HepG2 (cell line): Measurements from ENCODE around the gene CXCL17. TPM values are rescaled to one million over a fixed set of nuclear protein-coding genes. Genes with fewer than 3 reads are reported as not detected.

Experiments
- ATAC-seq: fragments of 200-7000 bp; cut with Tn5 transposase; 3 replicates; pipeline ENCODE4 v1.9.1; 2020; ENCODE audit warnings: mild to moderate bottlenecking, moderate library complexity
- BruUV-seq: library from RNA; stranded (reverse); fragments of 400-500 nt; replicated peaks from 2 replicates; lab custom pipeline; 2021; lab: Mats Ljungman, UMichigan
- CTCF ChIA-PET: fragments of 300-600 bp; formaldehyde crosslinking; extraction: SDS; loops from one replicate; lab custom pipeline; 2021; ENCODE audit warnings: low total read pairs, inconsistent platforms, low intra/inter-chr PET ratio; lab: Yijun Ruan, JAX
- POLR2A ChIA-PET: fragments of 350-600 bp; sonication (Branson Sonifier 250); formaldehyde crosslinking; loops from one replicate; lab custom pipeline; 2020; ENCODE audit warnings: antibody characterized with exemption, inconsistent platforms; lab: Yijun Ruan, JAX
- DNase-seq: peaks from one replicate; pipeline ENCODE4 v3.0.0-alpha.2; 2015; ENCODE audit warnings: low spot score
- FAIRE-seq: peaks from 3 replicates; lab custom pipeline; 2011; peaks lifted over from hg19 to GRCh38; lab: Jason Lieb, UNC
- H2AFZ ChIP-seq: one replicate; pipeline ENCODE4 v1.6.1; 2011; ENCODE audit warnings: low read length, inconsistent platforms
- H3K27ac ChIP-seq: fragments of 300-600 bp; 3 replicates; pipeline ENCODE4 v1.8.0; 2011; ENCODE audit warnings: mixed run types, mild to moderate bottlenecking, mixed read lengths, low read length, inconsistent platforms; ENCODE audit not compliant: insufficient read depth; ENCODE audit errors: extremely low read length
- H3K27me3 ChIP-seq, 2 experiments: fragments of 200-600 bp in 1 of 2; 2 replicates in 1 of 2; 3 replicates in 1 of 2; pipeline versions ENCODE4 v1.6.0 to v1.8.0; 2011; ENCODE audit warnings: low read length in 2 of 2, mild to moderate bottlenecking in 2 of 2, moderate library complexity in 2 of 2, inconsistent platforms in 1 of 2; ENCODE audit not compliant: insufficient read depth in 2 of 2, control insufficient read depth in 1 of 2
- H3K36me3 ChIP-seq, 2 experiments: fragments of 200-600 bp in 1 of 2; replicated peaks in 1 of 2; 2 replicates in 1 of 2; 3 replicates in 1 of 2; pipeline versions ENCODE4 v1.5.1 to v1.8.0; 2011; ENCODE audit warnings: low read length in 2 of 2, inconsistent platforms in 1 of 2; ENCODE audit not compliant: insufficient read depth in 2 of 2, control insufficient read depth in 1 of 2
- H3K4me1 ChIP-seq: 2 replicates; pipeline ENCODE4 v1.5.1; 2012; ENCODE audit warnings: low read length, inconsistent platforms; ENCODE audit not compliant: insufficient read depth
- H3K4me2 ChIP-seq: 2 replicates; pipeline ENCODE4 v1.6.0; 2011; ENCODE audit warnings: low read depth, low read length, inconsistent platforms
- H3K4me3 ChIP-seq, 3 experiments: fragments of 200-600 bp in 1 of 3; sonication (generic), shearing (Covaris generic) in 1 of 3; replicated peaks in 1 of 3; 2 replicates each; pipeline ENCODE4 v1.5.1; 2011 to 2016; ENCODE audit warnings: low read length in 3 of 3, inconsistent platforms in 2 of 3, low read depth in 2 of 3, mild to moderate bottlenecking in 2 of 3, control low read depth in 1 of 3, mixed read lengths in 1 of 3; ENCODE audit not compliant: insufficient read depth in 1 of 3
- H3K79me2 ChIP-seq: one replicate; pipeline ENCODE4 v1.6.1; 2011; ENCODE audit warnings: low read length, inconsistent platforms; ENCODE audit not compliant: insufficient read depth
- H3K9ac ChIP-seq: 2 replicates; pipeline ENCODE4 v1.6.0; 2011; ENCODE audit warnings: mild to moderate bottlenecking, low read depth, low read length, inconsistent platforms; ENCODE audit not compliant: insufficient read depth
- H3K9me3 ChIP-seq: 2 replicates; pipeline ENCODE4 v1.5.1; 2012; ENCODE audit warnings: mild to moderate bottlenecking, low read length
- H4K20me1 ChIP-seq: 2 replicates; pipeline ENCODE4 v1.6.0; 2011; ENCODE audit warnings: inconsistent platforms, mild to moderate bottlenecking, low read length, moderate library complexity; ENCODE audit not compliant: insufficient read depth
- CREB1 ChIP-seq, 2 experiments: fragments of 450-650 bp in 1 of 2; IDR thresholded peaks; 2 replicates each; pipeline ENCODE4 v1.6.1; 2016 to 2017; ENCODE audit warnings: control low read depth in 1 of 2, mild to moderate bottlenecking in 1 of 2, missing compliant biosample characterization in 1 of 2, missing genetic modification characterization in 1 of 2
- ELF4 ChIP-seq: sonication (generic); formaldehyde crosslinking; IDR thresholded peaks from 2 replicates; pipeline ENCODE4 v1.5.0; 2020; ENCODE audit warnings: missing genetic modification reagents, mild to moderate bottlenecking, moderate library complexity, borderline replicate concordance
- FIP1L1 ChIP-seq: fragments of 200-400 bp; formaldehyde crosslinking; IDR thresholded peaks from 2 replicates; pipeline ENCODE4 v1.6.1; 2018; ENCODE audit warnings: low read depth, mild to moderate bottlenecking, low read length, moderate library complexity, borderline replicate concordance; ENCODE audit not compliant: insufficient read depth
- KLF12 ChIP-seq: sonication (generic); formaldehyde crosslinking; IDR thresholded peaks from 2 replicates; pipeline ENCODE4 v1.4.0; 2020; ENCODE audit warnings: missing genetic modification reagents, borderline replicate concordance
- KLF13 ChIP-seq: sonication (generic); formaldehyde crosslinking; IDR thresholded peaks from 2 replicates; pipeline ENCODE4 v1.4.0; 2020; ENCODE audit warnings: mild to moderate bottlenecking, missing genetic modification reagents
- MAZ ChIP-seq, 2 experiments: sonication (generic) in 1 of 2; formaldehyde crosslinking in 1 of 2; IDR thresholded peaks; 2 replicates each; pipeline versions ENCODE4 v1.5.0 to v1.6.1; 2012 to 2020; ENCODE audit warnings: low read depth in 2 of 2, mild to moderate bottlenecking in 2 of 2, borderline replicate concordance in 1 of 2, improper control_type of control experiment in 1 of 2, low read length in 1 of 2, missing genetic modification reagents in 1 of 2, moderate library complexity in 1 of 2
- MXD1 ChIP-seq: sonication (generic); formaldehyde crosslinking; IDR thresholded peaks from 2 replicates; pipeline ENCODE4 v1.4.0; 2020; ENCODE audit warnings: mild to moderate bottlenecking, missing genetic modification reagents
- NBN ChIP-seq: fragments of 450-650 bp; conservative IDR thresholded peaks from 2 replicates; pipeline ENCODE4 v1.6.1; 2017
- REXO4 ChIP-seq: sonication (generic); formaldehyde crosslinking; IDR thresholded peaks from 2 replicates; pipeline ENCODE4 v1.8.0; 2022; ENCODE audit warnings: missing genetic modification reagents, mild to moderate bottlenecking, borderline replicate concordance
- SP1 ChIP-seq, 2 experiments: fragments of 450-650 bp in 1 of 2; sonication (generic) in 1 of 2; formaldehyde crosslinking in 1 of 2; IDR thresholded peaks; 2 replicates each; pipeline versions ENCODE4 v1.4.0 to v1.6.1; 2016 to 2020; ENCODE audit warnings: missing genetic modification reagents in 1 of 2
- STAG1 ChIP-seq: sonication (generic); formaldehyde crosslinking; IDR thresholded peaks from 2 replicates; pipeline ENCODE4 v1.4.0; 2020; ENCODE audit warnings: missing genetic modification reagents
- ZNF589 ChIP-seq: sonication (generic); formaldehyde crosslinking; conservative IDR thresholded peaks from 2 replicates; pipeline ENCODE4 v1.8.0; 2022; ENCODE audit warnings: mild to moderate bottlenecking, moderate library complexity, missing genetic modification reagents
- ZSCAN25 ChIP-seq: sonication (generic); formaldehyde crosslinking; IDR thresholded peaks from 2 replicates; pipeline ENCODE4 v1.8.0; 2022; ENCODE audit warnings: mild to moderate bottlenecking, missing genetic modification reagents
- ZSCAN9 ChIP-seq: IDR thresholded peaks from 2 replicates; pipeline ENCODE4 v1.6.1; 2016; ENCODE audit warnings: borderline replicate concordance
- WGBS: methylation state at CpG from one replicate; pipeline ENCODE4 v1.1.6; 2017; ENCODE audit warnings: low lambda C conversion rate; 5-methylcytosine and 5-hydroxymethylcytosine counted together
- in situ Hi-C: cut with HindIII; loops from 2 replicates; pipeline ENCODE4 v1.10.0; 2017; ENCODE audit warnings: low pct_unique_long_range_greater_than_20kb; ENCODE audit not compliant: extremely low pct_ligation_motif_present
- intact Hi-C: fragments of 100-400 bp; cut with micrococcal nuclease; formaldehyde crosslinking; loops from one replicate; pipeline ENCODE4 v1.10.0; 2022; ENCODE audit not compliant: unreplicated experiment
- polyA plus RNA-seq, 8 experiments: library from polyadenylated mRNA; depleted of rRNA in 3 of 8; stranded (reverse) in 7 of 8; unstranded in 1 of 8; fragments of >200 nt; fragmentation: Illumina TruSeq in 4 of 8; extraction: Trizol in 4 of 8; gene quantifications; 2 replicates each; pipeline versions ENCODE4 v1.2.1 to v1.2.3, GENCODE V29; 2011 to 2016; ENCODE audit warnings: low read depth in 4 of 8, missing spikeins in 1 of 8, mixed read lengths in 1 of 8; ENCODE audit not compliant: insufficient read depth in 1 of 8
- total RNA-seq, 5 experiments: library from RNA; depleted of rRNA; stranded (reverse); fragments of >200 nt; fragmentation: Illumina TruSeq; extraction: Trizol; gene quantifications; 2 replicates each; pipeline ENCODE4 v1.2.3, GENCODE V29; 2016; ENCODE audit warnings: low read depth in 1 of 5
- TF ChIP-seq, protein P1 (sequence below): sonication (generic); formaldehyde crosslinking; IDR thresholded peaks from 2 replicates; pipeline ENCODE4 v1.4.0; 2020; ENCODE audit warnings: missing genetic modification reagents

The CXCL17 gene
- total and polyA plus RNA-seq, 2 of the 13 experiments (the other 11 are each of a cell fraction or from before 2014, with no cell fraction given): 0.12 TPM; not detected in 1

- in situ Hi-C loops: no loop called here
- H4K20me1 ChIP-seq: no peaks in the 10 kb centered on the region
- TF ChIP-seq NBN (no peak), SP1 (IDR thresholded peaks at IDR 0.05) (no peak), SP1 (CRISPR knock-in tag; IDR thresholded peaks at IDR 0.05) (no peak), ZSCAN9 (CRISPR knock-in tag) (no peak), KLF12 (CRISPR knock-in tag) (no peak), CREB1 (IDR thresholded peaks at IDR 0.05) (no peak), CREB1 (CRISPR knock-in tag; IDR thresholded peaks at IDR 0.05) (no peak), ZSCAN25 (CRISPR knock-in tag) (no peak)
- TF ChIP-seq, all 625 proteins: peak for 0
- intact Hi-C loops: no loop called here
- no peaks in the 10 kb centered on the region for H3K9me3 ChIP-seq
- H3K4me2 ChIP-seq: no peak overlapping the region
- no peak overlapping the region for H3K4me3 ChIP-seq
- no peak overlapping the region for H3K27ac ChIP-seq
- WGBS: 13% methylated on average over 7 of the region's 8 CpGs
- peaks cover 3% of the 10 kb centered on the region for H3K4me1 ChIP-seq
- no peaks in the 10 kb centered on the region for H3K36me3 ChIP-seq
- ChIA-PET POLR2A (no interaction called here), CTCF (no interaction called here)
- BruUV-seq: no TSS peak
- H3K9ac ChIP-seq: no peak overlapping the region
- H2AFZ ChIP-seq: no peak overlapping the region
- DNase-seq (no peak), FAIRE-seq (no peak), ATAC-seq (no peak)
- H3K27me3 ChIP-seq: peaks cover 6 to 45% of the 10 kb centered on the region in 2 experiments; a peak in 4 of 5 replicates
- no peaks in the 10 kb centered on the region for H3K79me2 ChIP-seq
Measured at GRCh38 chr19:42411581-42412178, 31.1 kb downstream of the CXCL17 start.

GRCh38 chr19:42410371-42410770 is 32.4 kb downstream of the CXCL17 start:
- no peak overlapping the region for H3K27ac ChIP-seq
- no peaks in the 10 kb centered on the region for H3K79me2 ChIP-seq
- intact Hi-C loops (no loop called here), in situ Hi-C loops (no loop called here)
- DNase-seq (no peak), FAIRE-seq (no peak), ATAC-seq (no peak)
- 71% methylated on average over 10 of the region's 30 CpGs for WGBS
- no peaks in the 10 kb centered on the region for H4K20me1 ChIP-seq
- BruUV-seq: no TSS peak
- no peaks in the 10 kb centered on the region for H3K36me3 ChIP-seq
- H3K4me3 ChIP-seq: no peak overlapping the region
- H3K9ac ChIP-seq: no peak overlapping the region
- POLR2A ChIA-PET: no interaction called here
- no peak for TF ChIP-seq ELF4 (CRISPR knock-in tag)
- TF ChIP-seq, protein P1, sequence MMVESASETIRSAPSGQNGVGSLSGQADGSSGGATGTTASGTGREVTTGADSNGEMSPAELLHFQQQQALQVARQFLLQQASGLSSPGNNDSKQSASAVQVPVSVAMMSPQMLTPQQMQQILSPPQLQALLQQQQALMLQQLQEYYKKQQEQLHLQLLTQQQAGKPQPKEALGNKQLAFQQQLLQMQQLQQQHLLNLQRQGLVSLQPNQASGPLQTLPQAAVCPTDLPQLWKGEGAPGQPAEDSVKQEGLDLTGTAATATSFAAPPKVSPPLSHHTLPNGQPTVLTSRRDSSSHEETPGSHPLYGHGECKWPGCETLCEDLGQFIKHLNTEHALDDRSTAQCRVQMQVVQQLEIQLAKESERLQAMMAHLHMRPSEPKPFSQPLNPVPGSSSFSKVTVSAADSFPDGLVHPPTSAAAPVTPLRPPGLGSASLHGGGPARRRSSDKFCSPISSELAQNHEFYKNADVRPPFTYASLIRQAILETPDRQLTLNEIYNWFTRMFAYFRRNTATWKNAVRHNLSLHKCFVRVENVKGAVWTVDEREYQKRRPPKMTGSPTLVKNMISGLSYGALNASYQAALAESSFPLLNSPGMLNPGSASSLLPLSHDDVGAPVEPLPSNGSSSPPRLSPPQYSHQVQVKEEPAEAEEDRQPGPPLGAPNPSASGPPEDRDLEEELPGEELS (CRISPR knock-in tag): no peak
- no peak for TF ChIP-seq REXO4 (CRISPR knock-in tag)
- no peak for TF ChIP-seq MXD1
- TF ChIP-seq STAG1 (CRISPR knock-in tag): no peak
- TF ChIP-seq FIP1L1: no peak
- TF ChIP-seq KLF13 (CRISPR knock-in tag): no peak
- TF ChIP-seq MAZ (IDR thresholded peaks at IDR 0.05; ENCODE audit: borderline replicate concordance, low read depth, low read length): no peak
- TF ChIP-seq MAZ (CRISPR knock-in tag; IDR thresholded peaks at IDR 0.05; ENCODE audit: low read depth): no peak
- no peak for TF ChIP-seq ZNF589 (CRISPR knock-in tag)
- H3K27me3 ChIP-seq: peaks cover 10 to 58% of the 10 kb centered on the region in 2 experiments
- no peak overlapping the region for H2AFZ ChIP-seq
- peaks cover 12% of the 10 kb centered on the region for H3K4me1 ChIP-seq
- CTCF ChIA-PET: no interaction called here
- no peak overlapping the region for H3K4me2 ChIP-seq
- H3K9me3 ChIP-seq: no peaks in the 10 kb centered on the region
